Gastroesophageal sphincter (tissue), 4 donors: Measurements from ENCODE around the gene MYH14. TPM values are rescaled to one million over a fixed set of nuclear protein-coding genes. Genes with fewer than 3 reads are reported as not detected.

ENCODE experiments used
- ATAC-seq: fragments of 150-250 bp; one replicate; pipeline ENCODE4 v1.9.1; 2016; ENCODE audit warnings: mild to moderate bottlenecking, moderate library complexity
- H3K27ac ChIP-seq, 4 donors: fragments of 200-600 bp; sonication (generic) in 3 of 4; 1 replicate in 3 of 4; 2 replicates in 1 of 4; pipeline ENCODE4 v1.5.1; 2016 to 2019
- H3K27me3 ChIP-seq: fragments of 200-600 bp; sonication (generic); one replicate; pipeline ENCODE4 v1.5.1; 2019
- H3K36me3 ChIP-seq, 2 donors: fragments of 200-600 bp; sonication (generic); one replicate each; pipeline ENCODE4 v1.5.1; 2019; ENCODE audit warnings: control low read depth in 1 of 2
- H3K4me1 ChIP-seq, 3 donors: fragments of 200-600 bp; sonication (generic); 1 replicate in 2 of 3; 2 replicates in 1 of 3; pipeline ENCODE4 v1.5.1; 2016 to 2019; ENCODE audit warnings: control low read depth in 2 of 3
- H3K4me3 ChIP-seq, 2 donors: fragments of 200-600 bp; sonication (generic); one replicate each; pipeline ENCODE4 v1.5.1; 2019; ENCODE audit warnings: mild to moderate bottlenecking in 1 of 2, moderate library complexity in 1 of 2
- H3K9me3 ChIP-seq, 3 donors: fragments of 200-600 bp; sonication (generic); one replicate each; pipeline ENCODE4 v1.5.1; 2017 to 2019; ENCODE audit warnings: control low read depth in 2 of 3
- CTCF ChIP-seq, 4 experiments: fragments of 200-600 bp in 2 of 4; fragments of 450-650 bp in 2 of 4; sonication (generic) in 1 of 4; IDR thresholded peaks; one replicate each; pipeline ENCODE4 v1.5.1; 2017 to 2019; ENCODE audit warnings: antibody characterized with exemption in 4 of 4, mild to moderate bottlenecking in 2 of 4, moderate library complexity in 2 of 4
- EP300 ChIP-seq: sonication (generic); formaldehyde crosslinking; IDR thresholded peaks from one replicate; pipeline ENCODE4 v1.6.1; 2017; ENCODE audit warnings: antibody characterized with exemption, mild to moderate bottlenecking
- POLR2A ChIP-seq, 2 donors: fragments of 450-650 bp; IDR thresholded peaks; one replicate each; pipeline ENCODE4 v1.6.1; 2017; ENCODE audit warnings: antibody characterized with exemption in 2 of 2, mild to moderate bottlenecking in 2 of 2, moderate library complexity in 1 of 2
- POLR2AphosphoS5 ChIP-seq: sonication (generic); formaldehyde crosslinking; IDR thresholded peaks from one replicate; pipeline ENCODE4 v1.6.1; 2017; ENCODE audit warnings: antibody characterized with exemption
- WGBS, 2 donors: methylation state at CpG; one replicate each; pipeline ENCODE4 v1.1.5; 2018; ENCODE audit warnings: low coverage in 1 of 2; 5-methylcytosine and 5-hydroxymethylcytosine counted together
- total RNA-seq, 4 donors: library from RNA; depleted of rRNA; stranded (reverse); fragments of >200 nt; gene quantifications; one replicate each; pipeline ENCODE4 v1.1.0, GENCODE V29; 2016

MYH14 gene
- total RNA-seq, 4 donors from 2014 or later = 3.5 to 10.0 (median 6.1) TPM

GRCh38 chr19:50174100-50174793, 29.2 kb upstream of the MYH14 start:
- ATAC-seq = no peak
- no peaks in the 10 kb centered on the region for H3K36me3 ChIP-seq
- H3K9me3 ChIP-seq = no peaks in the 10 kb centered on the region
- no peaks in the 10 kb centered on the region for H3K4me1 ChIP-seq
- peaks cover 69% of the 10 kb centered on the region for H3K27me3 ChIP-seq
- TF ChIP-seq EP300 (no peak), CTCF (IDR thresholded peaks at IDR 0.05) (no peak), POLR2A (IDR thresholded peaks at IDR 0.05) (no peak), POLR2AphosphoS5 (no peak)
- H3K27ac ChIP-seq = no peak overlapping the region
- whole genome bisulfite sequencing, 2 donors = 51 to 56% methylated on average over 4 to 5 of the region's 5 CpGs
- no peak overlapping the region for H3K4me3 ChIP-seq

- Histone ChIP-seq H3K9me3 (peaks cover 0 to 10% (median 0%) of the 10 kb centered on the region in 3 donors), H3K27ac (no peak overlapping the region), H3K4me1 (no peaks in the 10 kb centered on the region), H3K4me3 (no peak overlapping the region), H3K27me3 (peaks cover 71% of the 10 kb centered on the region), H3K36me3 (no peaks in the 10 kb centered on the region)
- 76 to 87% methylated on average over 9 of the region's 10 CpGs for WGBS, 2 donors
- no peak for ATAC-seq
- TF ChIP-seq POLR2A (IDR thresholded peaks at IDR 0.05) (no peak), CTCF (IDR thresholded peaks at IDR 0.05) (no peak), POLR2AphosphoS5 (no peak), EP300 (no peak)
These were observed 27.5 kb upstream of the MYH14 start for GRCh38 chr19:50175924-50176323.

GRCh38 chr19:50176775-50177174, 26.6 kb upstream of the MYH14 start:
- Histone ChIP-seq H3K27me3 (peaks cover 71% of the 10 kb centered on the region), H3K36me3 (no peaks in the 10 kb centered on the region), H3K9me3 (peaks cover 0 to 10% (median 0%) of the 10 kb centered on the region in 3 donors), H3K4me3 (no peak overlapping the region), H3K4me1 (no peaks in the 10 kb centered on the region), H3K27ac (no peak overlapping the region)
- ATAC-seq = no peak
- 79 to 80% methylated on average over 4 to 9 of the region's 9 CpGs for WGBS, 2 donors
- TF ChIP-seq POLR2AphosphoS5 = no peak
- TF ChIP-seq CTCF (IDR thresholded peaks at IDR 0.05) = no peak
- no peak for TF ChIP-seq EP300
- no peak for TF ChIP-seq POLR2A (IDR thresholded peaks at IDR 0.05)

GRCh38 chr19:50178320-50178719, 25.1 kb upstream of the MYH14 start:
- Histone ChIP-seq H3K27me3 (peaks cover 72% of the 10 kb centered on the region), H3K9me3 (peaks cover 0 to 10% (median 0%) of the 10 kb centered on the region in 3 donors), H3K4me3 (no peak overlapping the region), H3K27ac (no peak overlapping the region), H3K4me1 (no peaks in the 10 kb centered on the region), H3K36me3 (no peaks in the 10 kb centered on the region)
- TF ChIP-seq CTCF (IDR thresholded peaks at IDR 0.05) (no peak), EP300 (no peak), POLR2AphosphoS5 (no peak), POLR2A (IDR thresholded peaks at IDR 0.05) (no peak)
- no peak for ATAC-seq
- WGBS, 2 donors = 63 to 100% methylated on average over 1 of the region's 1 CpG

GRCh38 chr19:50178859-50179537, 24.4 kb upstream of the MYH14 start:
- Histone ChIP-seq H3K4me3 (no peak overlapping the region), H3K36me3 (no peaks in the 10 kb centered on the region), H3K27me3 (peaks cover 68% of the 10 kb centered on the region), H3K27ac (no peak overlapping the region), H3K4me1 (no peaks in the 10 kb centered on the region), H3K9me3 (peaks cover 0 to 10% (median 0%) of the 10 kb centered on the region in 3 donors)
- TF ChIP-seq POLR2AphosphoS5 (no peak), CTCF (IDR thresholded peaks at IDR 0.05) (no peak), EP300 (no peak), POLR2A (IDR thresholded peaks at IDR 0.05) (no peak)
- WGBS, 2 donors = 53 to 57% methylated on average over 9 of the region's 9 CpGs
- no peak for ATAC-seq
